H9 (cell line): Measurements from ENCODE around the gene BATF. TPM values are rescaled to one million over a fixed set of nuclear protein-coding genes. Genes with fewer than 3 reads are reported as not detected.

Source experiments
- DNase-seq: peaks from one replicate; pipeline ENCODE4 v3.0.0-alpha.2; 2017
- H2AFZ ChIP-seq: one replicate; pipeline ENCODE4 v1.6.1; 2013; ENCODE audit warnings: mild to moderate bottlenecking, low read length, control low read depth, moderate library complexity
- H2AK5ac ChIP-seq: 2 replicates; pipeline ENCODE4 v1.6.1; 2013; ENCODE audit warnings: low read length, control low read depth, mixed read lengths; ENCODE audit not compliant: insufficient read length
- H2BK120ac ChIP-seq: one replicate; pipeline ENCODE4 v1.6.1; 2013; ENCODE audit warnings: low read depth, mild to moderate bottlenecking, low read length, control low read depth, inconsistent platforms; ENCODE audit not compliant: poor library complexity, severe bottlenecking
- H2BK12ac ChIP-seq: 2 replicates; pipeline ENCODE4 v1.6.1; 2013; ENCODE audit warnings: low read length, control low read depth, mixed read lengths, low read depth; ENCODE audit not compliant: insufficient read length
- H2BK15ac ChIP-seq: 2 replicates; pipeline ENCODE4 v1.6.1; 2013; ENCODE audit warnings: low read depth, low read length, control low read depth
- H2BK20ac ChIP-seq: one replicate; pipeline ENCODE4 v1.6.1; 2013; ENCODE audit warnings: low read depth, mild to moderate bottlenecking, low read length, control low read depth, inconsistent platforms; ENCODE audit not compliant: poor library complexity, severe bottlenecking
- H2BK5ac ChIP-seq: 2 replicates; pipeline ENCODE4 v1.6.1; 2013; ENCODE audit warnings: low read length, control low read depth, mixed read lengths; ENCODE audit not compliant: insufficient read length
- H3K14ac ChIP-seq: 2 replicates; pipeline ENCODE4 v1.6.1; 2013; ENCODE audit warnings: low read length, control low read depth; ENCODE audit not compliant: insufficient read depth
- H3K18ac ChIP-seq: 2 replicates; pipeline ENCODE4 v1.6.1; 2013; ENCODE audit warnings: low read depth, mild to moderate bottlenecking, mixed read lengths, low read length, control low read depth; ENCODE audit not compliant: insufficient read length
- H3K23ac ChIP-seq: 2 replicates; pipeline ENCODE4 v1.6.1; 2013; ENCODE audit warnings: low read length, control low read depth, mixed read lengths, low read depth; ENCODE audit not compliant: insufficient read length
- H3K23me2 ChIP-seq: 2 replicates; pipeline ENCODE4 v1.6.1; 2013; ENCODE audit warnings: low read depth, mild to moderate bottlenecking, mixed read lengths, low read length, control low read depth; ENCODE audit not compliant: insufficient read length, poor library complexity, severe bottlenecking
- H3K27ac ChIP-seq: 2 replicates; pipeline ENCODE4 v1.5.1; 2013; ENCODE audit warnings: low read length, control low read depth, mixed read lengths, low read depth; ENCODE audit not compliant: insufficient read length
- H3K27me3 ChIP-seq: 2 replicates; pipeline ENCODE4 v1.6.1; 2013; ENCODE audit warnings: low read length, control low read depth, inconsistent platforms; ENCODE audit not compliant: insufficient read depth
- H3K4ac ChIP-seq: 2 replicates; pipeline ENCODE4 v1.6.1; 2013; ENCODE audit warnings: low read depth, mild to moderate bottlenecking, control low read depth, inconsistent platforms, low read length, moderate library complexity
- H3K4me1 ChIP-seq: 2 replicates; pipeline ENCODE4 v1.6.1; 2013; ENCODE audit warnings: low read length, control low read depth, inconsistent platforms; ENCODE audit not compliant: insufficient read depth
- H3K4me2 ChIP-seq: 2 replicates; pipeline ENCODE4 v1.6.1; 2013; ENCODE audit warnings: low read length, control low read depth, mixed read lengths; ENCODE audit not compliant: insufficient read length, insufficient read depth
- H3K56ac ChIP-seq: 2 replicates; pipeline ENCODE4 v1.6.1; 2013; ENCODE audit warnings: low read depth, mild to moderate bottlenecking, mixed read lengths, low read length, control low read depth; ENCODE audit not compliant: insufficient read length
- H3K79me1 ChIP-seq: 2 replicates; pipeline ENCODE4 v1.6.1; 2013; ENCODE audit warnings: low read depth, mild to moderate bottlenecking, moderate library complexity, low read length, control low read depth, inconsistent platforms; ENCODE audit not compliant: insufficient read depth, poor library complexity, severe bottlenecking
- H3K79me2 ChIP-seq: 2 replicates; pipeline ENCODE4 v1.6.1; 2013; ENCODE audit warnings: low read length, control low read depth, inconsistent platforms; ENCODE audit not compliant: insufficient read depth
- H3K9ac ChIP-seq: 2 replicates; pipeline ENCODE4 v1.6.1; 2013; ENCODE audit warnings: low read length, control low read depth, mixed read lengths; ENCODE audit not compliant: insufficient read length; ENCODE audit errors: extremely low read depth
- H3K9me3 ChIP-seq: one replicate; pipeline ENCODE4 v1.6.1; 2013; ENCODE audit warnings: low read depth, low read length, inconsistent platforms; ENCODE audit not compliant: control insufficient read depth
- H3T11ph ChIP-seq: one replicate; pipeline ENCODE4 v1.6.1; 2013; ENCODE audit warnings: mild to moderate bottlenecking, low read length, control low read depth, inconsistent platforms
- H4K20me1 ChIP-seq: one replicate; pipeline ENCODE4 v1.6.1; 2013; ENCODE audit not compliant: control insufficient read depth, insufficient read length, insufficient read depth
- H4K5ac ChIP-seq: 2 replicates; pipeline ENCODE4 v1.6.1; 2013; ENCODE audit warnings: low read depth, mild to moderate bottlenecking, mixed read lengths, low read length, control low read depth; ENCODE audit not compliant: insufficient read length
- H4K8ac ChIP-seq: replicated peaks from 2 replicates; pipeline ENCODE4 v1.6.1; 2013; ENCODE audit warnings: low read length, control low read depth, mixed read lengths, low read depth; ENCODE audit not compliant: insufficient read length
- H4K91ac ChIP-seq: 2 replicates; pipeline ENCODE4 v1.6.1; 2013; ENCODE audit warnings: low read depth, mild to moderate bottlenecking, moderate library complexity, mixed read lengths, low read length, control low read depth; ENCODE audit not compliant: insufficient read length
- H3K27ac Mint-ChIP-seq, 3 experiments: 2 replicates in 2 of 3; 3 replicates in 1 of 3; pipeline ENCODE4 v1.8.0; 2020 to 2021; ENCODE audit warnings: mixed read lengths in 3 of 3, mild to moderate bottlenecking in 1 of 3, moderate library complexity in 1 of 3
- H3K27me3 Mint-ChIP-seq: 2 replicates; pipeline ENCODE4 v1.8.0; 2021; ENCODE audit warnings: low read depth, mild to moderate bottlenecking, moderate library complexity, mixed read lengths
- H3K36me3 Mint-ChIP-seq, 3 experiments: 2 replicates in 2 of 3; 3 replicates in 1 of 3; pipeline ENCODE4 v1.8.0; 2020 to 2021; ENCODE audit warnings: low read depth in 3 of 3, mixed read lengths in 3 of 3; ENCODE audit not compliant: insufficient read depth in 1 of 3
- H3K4me1 Mint-ChIP-seq, 2 experiments: 2 replicates each; pipeline ENCODE4 v1.8.0; 2020; ENCODE audit warnings: mixed read lengths in 2 of 2
- H3K4me3 Mint-ChIP-seq, 2 experiments: 2 replicates in 1 of 2; 3 replicates in 1 of 2; pipeline ENCODE4 v1.8.0; 2020 to 2021; ENCODE audit warnings: mild to moderate bottlenecking in 2 of 2, mixed read lengths in 2 of 2, moderate library complexity in 1 of 2
- H3K9me3 Mint-ChIP-seq, 2 experiments: 2 replicates in 1 of 2; 3 replicates in 1 of 2; pipeline ENCODE4 v1.8.0; 2020; ENCODE audit warnings: mild to moderate bottlenecking in 2 of 2, mixed read lengths in 2 of 2, moderate library complexity in 1 of 2
- WGBS: extraction: QIAGEN DNeasy Blood & Tissue Kit; methylation state at CpG from one replicate; pipeline ENCODE4 v1.1.7; 2013; ENCODE audit warnings: missing lambda C conversion rate, low lambda C conversion rate, mixed read lengths; ENCODE audit not compliant: insufficient read length; ENCODE audit errors: extremely low coverage; 5-methylcytosine and 5-hydroxymethylcytosine counted together
- total RNA-seq: library from RNA; stranded (reverse); gene quantifications from 2 replicates; pipeline ENCODE4 v1.2.1, GENCODE V29; 2021
- TF ChIP-seq, protein P1 (sequence below): fragments of 200-600 bp; sonication (generic); conservative IDR thresholded peaks from 3 replicates; pipeline ENCODE4 v1.8.0; 2021; ENCODE audit warnings: antibody characterized with exemption, mild to moderate bottlenecking

BATF gene
- total RNA-seq, 1 experiment from 2014 or later = not detected

DNA sequence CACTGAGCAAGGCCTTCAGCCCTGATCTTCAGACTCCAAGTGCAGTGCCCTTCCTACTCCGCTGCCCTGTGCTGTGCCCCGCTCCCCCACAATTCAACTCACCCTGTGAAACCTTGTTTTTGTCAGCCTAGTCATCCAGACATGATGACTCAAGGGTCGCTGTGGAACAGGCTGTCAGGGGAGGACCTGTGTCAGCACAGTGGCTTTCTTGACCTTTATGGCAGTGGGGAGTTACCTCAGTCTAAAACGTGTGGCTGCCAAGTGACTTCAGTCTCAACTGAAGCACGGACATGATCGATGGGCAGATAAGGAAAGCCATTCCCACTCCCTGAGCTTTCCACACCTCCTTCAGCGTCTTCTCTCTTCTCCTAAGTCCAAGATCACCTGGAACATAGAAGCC, 39.8 kb downstream of the BATF start:
- WGBS = no CpG with 5 or more reads among the region's 7 CpGs
- Mint-ChIP-seq H3K9me3 (peaks cover 0 to 8% of the 10 kb centered on the region in 2 experiments; a peak in 3 of 5 replicates), H3K27me3 (peaks cover 15% of the 10 kb centered on the region; the same call in 1 of the 2 replicates), H3K4me3 (no peak overlapping the region), H3K4me1 (peaks cover 6 to 13% of the 10 kb centered on the region in 2 experiments), H3K36me3 (peaks cover 0 to 5% (median 0%) of the 10 kb centered on the region in 3 experiments; a peak in 2 of 7 replicates), H3K27ac (no peak overlapping the region; a peak in 1 of 7 replicates)
- no peak overlapping the region for H2AK5ac ChIP-seq
- TF ChIP-seq, protein P1, sequence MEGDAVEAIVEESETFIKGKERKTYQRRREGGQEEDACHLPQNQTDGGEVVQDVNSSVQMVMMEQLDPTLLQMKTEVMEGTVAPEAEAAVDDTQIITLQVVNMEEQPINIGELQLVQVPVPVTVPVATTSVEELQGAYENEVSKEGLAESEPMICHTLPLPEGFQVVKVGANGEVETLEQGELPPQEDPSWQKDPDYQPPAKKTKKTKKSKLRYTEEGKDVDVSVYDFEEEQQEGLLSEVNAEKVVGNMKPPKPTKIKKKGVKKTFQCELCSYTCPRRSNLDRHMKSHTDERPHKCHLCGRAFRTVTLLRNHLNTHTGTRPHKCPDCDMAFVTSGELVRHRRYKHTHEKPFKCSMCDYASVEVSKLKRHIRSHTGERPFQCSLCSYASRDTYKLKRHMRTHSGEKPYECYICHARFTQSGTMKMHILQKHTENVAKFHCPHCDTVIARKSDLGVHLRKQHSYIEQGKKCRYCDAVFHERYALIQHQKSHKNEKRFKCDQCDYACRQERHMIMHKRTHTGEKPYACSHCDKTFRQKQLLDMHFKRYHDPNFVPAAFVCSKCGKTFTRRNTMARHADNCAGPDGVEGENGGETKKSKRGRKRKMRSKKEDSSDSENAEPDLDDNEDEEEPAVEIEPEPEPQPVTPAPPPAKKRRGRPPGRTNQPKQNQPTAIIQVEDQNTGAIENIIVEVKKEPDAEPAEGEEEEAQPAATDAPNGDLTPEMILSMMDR = no peak
- H3K23me2 ChIP-seq = no peaks in the 10 kb centered on the region
- H4K8ac ChIP-seq = no peak overlapping the region
- no peak overlapping the region for H4K91ac ChIP-seq
- H3K14ac ChIP-seq = no peak overlapping the region
- no peak overlapping the region for H3K23ac ChIP-seq
- no peak overlapping the region for H2BK15ac ChIP-seq
- no peak overlapping the region for H3K18ac ChIP-seq
- no peaks in the 10 kb centered on the region for H3K79me2 ChIP-seq
- no peaks in the 10 kb centered on the region for H3K4me1 ChIP-seq
- H4K5ac ChIP-seq = no peak overlapping the region
- no peak overlapping the region for H3K4ac ChIP-seq
- no peaks in the 10 kb centered on the region for H4K20me1 ChIP-seq
- H3K79me1 ChIP-seq = no peaks in the 10 kb centered on the region
- no peak overlapping the region for H2BK120ac ChIP-seq
- no peak overlapping the region for H2BK20ac ChIP-seq
- H2BK5ac ChIP-seq = no peak overlapping the region
- H2AFZ ChIP-seq = no peak overlapping the region
- H3K9me3 ChIP-seq = no peaks in the 10 kb centered on the region
- H3K4me2 ChIP-seq = no peak overlapping the region
- no peak overlapping the region for H2BK12ac ChIP-seq
- no peaks in the 10 kb centered on the region for H3K27me3 ChIP-seq
- DNase-seq = no peak
- H3K9ac ChIP-seq = no peak overlapping the region
- H3K27ac ChIP-seq = no peak overlapping the region
- no peak overlapping the region for H3T11ph ChIP-seq
- H3K56ac ChIP-seq = no peak overlapping the region
